HG03159 (cell line): ENCODE results near the gene TAS2R14.

Experiments used
- ATAC-seq: cut with Tn5 transposase; IDR thresholded peaks from one replicate; pipeline ENCODE4 v1.9.1; 2021; ENCODE audit warnings: mild to moderate bottlenecking, moderate library complexity; ENCODE audit not compliant: unreplicated experiment

TAS2R14 gene

GRCh38 chr12:10909462-10909861 lies 29.6 kb downstream of the TAS2R14 start, which contains the start of gene TAS2R13:
TAS2R13 (minus strand) TSS chr12:10909562; CDS start chr12:10909298, 264 bp downstream.
- ATAC-seq, result no peak

DNA sequence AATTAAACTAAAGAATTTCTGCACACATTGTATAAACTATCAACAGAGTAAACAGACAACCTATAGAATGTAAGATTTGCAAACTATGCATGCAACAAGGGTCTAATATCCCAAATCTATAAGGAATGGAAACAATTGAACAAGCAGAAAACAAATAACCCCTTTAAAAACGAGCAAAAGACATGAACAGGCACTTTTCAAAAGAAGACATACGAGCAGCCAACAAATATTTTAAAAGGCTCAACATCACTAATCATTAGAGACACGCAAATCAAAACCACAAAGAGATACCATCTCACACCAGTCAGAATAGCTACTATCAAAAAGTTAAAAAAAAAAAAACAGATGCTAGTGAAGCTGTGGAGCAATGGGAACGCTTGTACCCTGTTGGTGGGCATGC lies 34.4 kb downstream of the TAS2R14 start:
- ATAC-seq, result no peak

DNA sequence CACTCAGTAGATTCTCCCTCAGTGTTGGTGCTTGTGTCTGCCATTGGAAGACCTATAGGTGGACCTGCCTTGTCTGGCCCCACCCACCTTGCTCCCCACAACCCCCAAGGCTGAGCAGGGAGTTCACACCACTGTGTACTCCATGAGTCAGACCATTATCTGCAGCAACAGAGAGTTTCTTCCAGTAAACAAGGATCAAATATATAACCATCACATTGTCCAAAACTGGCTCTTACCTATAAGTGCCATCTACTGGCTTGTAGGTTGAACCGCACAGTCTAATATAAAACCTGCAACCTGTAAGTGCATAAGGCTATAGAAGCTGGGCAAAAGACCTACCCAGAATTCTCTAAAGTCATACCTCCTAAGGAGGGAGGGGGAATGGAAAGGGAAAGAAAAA lies 37.6 kb downstream of the TAS2R14 start:
- no peak for ATAC-seq

DNA sequence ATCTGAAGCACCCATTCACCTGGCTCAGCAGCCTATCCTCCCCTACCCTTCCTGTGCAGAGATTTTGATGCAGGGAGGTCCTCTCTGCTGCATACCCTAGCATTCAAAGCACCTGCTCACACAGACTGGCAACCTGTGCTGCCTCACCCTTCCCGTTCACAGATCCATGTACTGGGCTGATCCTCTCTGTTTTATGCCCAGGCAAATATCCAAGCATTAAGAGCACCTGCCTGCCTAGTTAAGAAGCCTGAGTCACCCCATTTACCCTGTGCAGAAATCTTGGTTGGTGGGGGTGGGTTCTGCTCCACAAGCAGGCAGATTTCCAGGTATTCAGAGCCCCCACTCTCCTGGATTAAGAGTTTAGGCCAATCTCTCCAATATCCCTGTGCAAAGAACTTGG lies 38.1 kb downstream of the TAS2R14 start:
- ATAC-seq, result no peak

DNA sequence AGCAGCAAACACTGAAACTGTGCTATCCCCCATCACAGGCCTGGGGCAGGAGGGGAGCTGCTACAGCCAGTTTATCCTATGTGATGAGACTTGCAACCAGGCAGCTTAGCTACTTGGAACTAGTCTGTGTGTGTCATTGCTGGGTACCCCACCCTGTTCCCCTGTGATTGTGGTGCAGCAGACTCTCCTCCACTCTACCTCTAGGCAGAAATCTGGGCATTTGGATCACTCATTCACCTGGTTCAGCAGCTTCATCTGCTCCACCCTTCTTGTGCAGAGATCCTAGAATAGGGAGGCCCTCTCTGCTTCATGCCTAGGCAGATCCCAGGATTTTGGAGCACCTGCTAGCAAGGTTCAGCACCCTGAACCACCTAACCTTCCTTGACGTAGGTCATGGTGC lies 38.5 kb downstream of the TAS2R14 start:
- no peak for ATAC-seq

- no peak for ATAC-seq
Measured at GRCh38 chr12:10896854-10897253, 42.2 kb downstream of the TAS2R14 start.

- ATAC-seq, result no peak
Measured at GRCh38 chr12:10891937-10892336, 47.1 kb downstream of the TAS2R14 start.

GRCh38 chr12:10889226-10889625 lies 49.8 kb downstream of the TAS2R14 start:
- no peak for ATAC-seq
